ENCODE results near the gene ADAP2.

DNA sequence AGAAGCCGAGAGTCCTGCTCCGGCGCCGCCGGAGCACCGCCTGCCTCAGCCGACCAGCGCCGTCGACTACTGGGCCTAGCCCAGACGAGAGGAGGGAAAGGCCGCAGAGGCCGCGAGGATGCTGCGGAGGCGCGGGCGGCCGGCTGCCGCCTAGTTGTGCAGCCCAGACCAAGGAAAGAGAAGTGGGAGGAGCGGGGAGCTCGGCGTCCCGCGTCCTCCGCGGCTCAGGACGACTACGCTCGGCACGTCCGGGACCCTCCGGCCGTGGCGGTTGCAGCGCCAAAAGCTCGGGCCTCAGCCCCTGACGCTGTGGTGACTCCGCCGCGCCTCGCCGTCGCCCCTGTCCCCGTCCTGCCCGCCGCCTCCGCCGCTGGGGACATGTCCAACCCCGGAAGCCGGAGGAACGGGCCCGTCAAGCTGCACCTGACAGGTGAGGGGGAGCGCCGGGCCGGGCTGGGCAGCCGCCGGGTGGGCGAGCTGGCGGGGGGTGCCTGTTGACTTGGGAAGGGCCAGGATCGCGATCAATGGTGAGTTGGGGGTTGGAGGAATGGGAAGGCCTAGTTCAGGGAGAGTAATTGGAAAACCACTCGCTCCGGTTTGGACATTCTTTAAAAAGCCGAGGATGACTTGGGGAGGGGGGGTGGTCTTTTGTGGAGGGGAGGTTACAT lies 86.8 kb downstream of the ADAP2 start:
- TF ChIP-seq, protein P1, sequence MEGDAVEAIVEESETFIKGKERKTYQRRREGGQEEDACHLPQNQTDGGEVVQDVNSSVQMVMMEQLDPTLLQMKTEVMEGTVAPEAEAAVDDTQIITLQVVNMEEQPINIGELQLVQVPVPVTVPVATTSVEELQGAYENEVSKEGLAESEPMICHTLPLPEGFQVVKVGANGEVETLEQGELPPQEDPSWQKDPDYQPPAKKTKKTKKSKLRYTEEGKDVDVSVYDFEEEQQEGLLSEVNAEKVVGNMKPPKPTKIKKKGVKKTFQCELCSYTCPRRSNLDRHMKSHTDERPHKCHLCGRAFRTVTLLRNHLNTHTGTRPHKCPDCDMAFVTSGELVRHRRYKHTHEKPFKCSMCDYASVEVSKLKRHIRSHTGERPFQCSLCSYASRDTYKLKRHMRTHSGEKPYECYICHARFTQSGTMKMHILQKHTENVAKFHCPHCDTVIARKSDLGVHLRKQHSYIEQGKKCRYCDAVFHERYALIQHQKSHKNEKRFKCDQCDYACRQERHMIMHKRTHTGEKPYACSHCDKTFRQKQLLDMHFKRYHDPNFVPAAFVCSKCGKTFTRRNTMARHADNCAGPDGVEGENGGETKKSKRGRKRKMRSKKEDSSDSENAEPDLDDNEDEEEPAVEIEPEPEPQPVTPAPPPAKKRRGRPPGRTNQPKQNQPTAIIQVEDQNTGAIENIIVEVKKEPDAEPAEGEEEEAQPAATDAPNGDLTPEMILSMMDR (IDR thresholded peaks at IDR 0.05; ENCODE audit: insufficient read depth, low read depth, low read length) = no peak
- no peak for TF ChIP-seq EZH2 (IDR thresholded peaks at IDR 0.05; ENCODE audit: insufficient read depth, low read length)

Data from astrocyte (in vitro differentiated cells and primary cell).